Activated CD8-positive, alpha-beta T cell treated with anti-CD3 and anti-CD28 coated beads, Interleukin-2, amount 10 ng/mL, durations not matched to agents 7 days and 5 days (primary cell): ENCODE data around the gene TMEM183A. TPM values are rescaled to one million over a fixed set of nuclear protein-coding genes. Genes with fewer than 3 reads are reported as not detected.

Source experiments
- ATAC-seq: fragments of 150-1000 bp; cut with Tn5 transposase; one replicate; pipeline ENCODE4 v1.10.0; 2021; ENCODE audit warnings: moderate library complexity
- CTCF ChIA-PET: fragments of 350-600 bp; sonication (Branson Sonifier 250); formaldehyde crosslinking; loops from one replicate; lab custom pipeline; 2021; ENCODE audit warnings: antibody characterized with exemption; lab: Charles Lee
- POLR2A ChIA-PET: fragments of 350-600 bp; sonication (Branson Sonifier 250); formaldehyde crosslinking; loops from one replicate; lab custom pipeline; 2021; ENCODE audit warnings: antibody characterized with exemption; lab: Charles Lee
- DNase-seq: peaks from one replicate; pipeline ENCODE4 v3.0.0-alpha.2; 2020
- H3K27ac Mint-ChIP-seq: one replicate; pipeline ENCODE4 v1.8.0; 2021; ENCODE audit warnings: mild to moderate bottlenecking, mixed read lengths
- H3K27me3 Mint-ChIP-seq: one replicate; pipeline ENCODE4 v1.8.0; 2021; ENCODE audit warnings: low read depth, mixed read lengths
- H3K36me3 Mint-ChIP-seq: one replicate; pipeline ENCODE4 v1.8.0; 2021; ENCODE audit warnings: low read depth, mixed read lengths
- H3K4me1 Mint-ChIP-seq: one replicate; pipeline ENCODE4 v1.8.0; 2021; ENCODE audit warnings: low read depth, mixed read lengths
- H3K4me3 Mint-ChIP-seq: one replicate; pipeline ENCODE4 v1.8.0; 2021; ENCODE audit warnings: mild to moderate bottlenecking, mixed read lengths
- H3K9me3 Mint-ChIP-seq: one replicate; pipeline ENCODE4 v1.8.0; 2022; ENCODE audit warnings: mixed read lengths; ENCODE audit not compliant: insufficient read depth
- total RNA-seq, 2 experiments: library from RNA; stranded (reverse); gene quantifications; one replicate each; pipeline ENCODE4 v1.2.3, GENCODE V29; 2021

The TMEM183A gene
- total RNA-seq, 2 experiments from 2014 or later, result 78.3 to 81.3 TPM

- CTCF ChIA-PET, result interaction anchor here (1.9 kb wide), 1 partner anchor 183 kb away, joined by 5 read pairs; no protein-coding TSS in a partner anchor
These were observed 26.1 kb downstream of the TMEM183A start for GRCh38 chr1:203033287-203033686.

DNA sequence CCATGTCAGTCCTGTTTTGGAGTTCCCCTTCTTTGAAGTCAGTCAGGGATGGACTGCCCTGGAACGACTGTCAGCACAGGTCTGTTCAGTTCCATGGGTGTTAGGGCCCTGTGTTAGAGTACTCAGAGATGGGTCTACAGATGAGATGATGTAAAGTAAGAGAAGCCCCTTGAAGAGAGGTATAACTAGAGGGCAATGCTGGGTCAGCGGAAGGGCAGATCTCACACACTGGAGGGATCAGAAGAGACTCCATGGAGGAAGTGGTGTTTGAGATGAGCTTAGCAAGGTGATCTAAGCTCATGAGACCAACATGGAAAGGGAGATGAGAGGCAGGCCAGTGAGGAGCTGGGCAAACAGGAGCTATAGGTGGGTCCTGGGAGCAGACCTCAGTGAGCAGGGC, 26.7 kb downstream of the TMEM183A start:
- POLR2A ChIA-PET, result interaction anchor here (1.0 kb wide), 1 partner anchor 27 kb away, joined by 3 read pairs; the partner anchor contains the start of gene TMEM183A
- ATAC-seq (no peak), DNase-seq (no peak)
- CTCF ChIA-PET, result interaction anchor here (0.6 to 1.9 kb wide), 4 partner anchors 138 to 307 kb away, joined by 3 to 6 read pairs (median 4); no protein-coding TSS in a partner anchor
- no peak overlapping the region for H3K4me3 Mint-ChIP-seq
- no peaks in the 10 kb centered on the region for H3K9me3 Mint-ChIP-seq
- H3K27ac Mint-ChIP-seq, result peak overlapping the region; percentile 58
- no peaks in the 10 kb centered on the region for H3K27me3 Mint-ChIP-seq
- no peaks in the 10 kb centered on the region for H3K36me3 Mint-ChIP-seq
- peaks cover 10% of the 10 kb centered on the region for H3K4me1 Mint-ChIP-seq

More at GRCh38 chr1:203033287-203033686, 26.1 kb downstream of the TMEM183A start:
- Mint-ChIP-seq H3K27me3 (no peaks in the 10 kb centered on the region), H3K4me1 (peaks cover 9% of the 10 kb centered on the region), H3K36me3 (no peaks in the 10 kb centered on the region), H3K9me3 (no peaks in the 10 kb centered on the region), H3K27ac (no peak overlapping the region), H3K4me3 (no peak overlapping the region)
- DNase-seq (no peak), ATAC-seq (no peak)
- POLR2A ChIA-PET, result no interaction called here

GRCh38 chr1:203034422-203035110, 27.4 kb downstream of the TMEM183A start:
- Mint-ChIP-seq H3K4me1 (peaks cover 10% of the 10 kb centered on the region), H3K27ac (no peak overlapping the region), H3K9me3 (no peaks in the 10 kb centered on the region), H3K4me3 (no peak overlapping the region), H3K36me3 (no peaks in the 10 kb centered on the region), H3K27me3 (no peaks in the 10 kb centered on the region)
- no peak for DNase-seq
- POLR2A ChIA-PET, result interaction anchor here (1.0 kb wide), 1 partner anchor 27 kb away, joined by 3 read pairs; the partner anchor contains the start of gene TMEM183A
- ATAC-seq, result no peak
- CTCF ChIA-PET, result interaction anchor here (0.6 to 1.7 kb wide), 4 partner anchors 8 to 307 kb away, joined by 3 to 6 read pairs (median 4); partner anchors contain the start of gene PPFIA4

DNA sequence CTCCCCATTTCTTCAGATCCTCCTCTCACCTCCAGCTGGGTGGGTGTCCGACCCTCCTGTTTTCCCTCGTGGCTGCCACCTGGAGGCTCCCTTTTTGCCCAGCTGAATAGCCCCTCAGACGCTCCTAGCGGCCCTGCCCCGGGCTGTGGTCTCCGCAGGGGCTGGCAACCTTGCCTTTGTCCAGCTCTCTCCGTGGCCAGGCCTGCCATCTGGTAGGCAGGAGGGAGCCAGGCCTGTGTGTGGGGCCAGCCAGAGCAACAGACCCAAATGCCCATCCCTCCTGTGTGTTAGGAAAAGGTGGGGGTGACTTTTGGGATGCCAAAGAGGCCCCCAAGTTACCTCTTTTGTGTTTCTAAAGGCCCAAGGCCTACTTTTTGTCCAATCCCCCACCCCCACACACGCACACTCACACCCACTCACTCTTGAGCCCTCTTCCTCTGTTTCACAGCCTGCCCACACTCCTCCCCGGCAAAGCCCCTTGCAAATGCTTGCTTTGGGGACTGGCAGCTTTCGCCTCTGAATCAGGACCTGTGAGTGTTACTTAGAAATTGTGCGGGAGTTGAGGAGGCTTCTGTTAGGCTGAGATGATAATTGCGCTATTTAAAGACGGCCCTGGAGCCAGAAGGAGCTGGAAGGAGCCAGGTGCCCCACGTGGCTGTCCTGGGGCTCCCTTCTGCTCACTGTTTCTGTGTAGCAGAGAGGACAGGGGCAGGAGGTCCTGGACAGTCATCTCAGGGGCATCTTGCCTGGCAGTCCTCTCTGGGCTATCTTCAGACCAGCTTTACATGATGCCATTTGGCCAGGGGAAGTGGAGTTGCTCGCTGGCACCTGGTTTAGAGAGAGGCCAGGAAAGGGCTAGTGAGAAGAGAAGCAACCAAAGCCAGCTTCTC, 28.2 kb downstream of the TMEM183A start:
- ATAC-seq (no peak), DNase-seq (no peak)
- Mint-ChIP-seq H3K36me3 (no peaks in the 10 kb centered on the region), H3K4me1 (peaks cover 10% of the 10 kb centered on the region), H3K27me3 (no peaks in the 10 kb centered on the region), H3K9me3 (no peaks in the 10 kb centered on the region), H3K4me3 (no peak overlapping the region), H3K27ac (no peak overlapping the region)
- ChIA-PET POLR2A (interaction anchor here (1.0 to 2.0 kb wide), 2 partner anchors 28 kb away, joined by 3 to 7 read pairs; partner anchors contain the start of gene TMEM183A), CTCF (interaction anchor here (1.0 to 1.7 kb wide), 4 partner anchors 9 to 181 kb away, joined by 3 to 6 read pairs (median 4); partner anchors contain the start of gene PPFIA4)

GRCh38 chr1:203036135-203036534, 29.0 kb downstream of the TMEM183A start:
- ChIA-PET CTCF (interaction anchor here (1.0 to 1.5 kb wide), 3 partner anchors 10 to 180 kb away, joined by 3 to 5 read pairs (median 4); partner anchors contain the start of gene PPFIA4), POLR2A (interaction anchor here (0.6 to 2.0 kb wide), 2 partner anchors 29 to 258 kb away, joined by 3 to 7 read pairs; partner anchors contain the start of gene TMEM183A)
- H3K27ac Mint-ChIP-seq, result no peak overlapping the region
- ATAC-seq (no peak), DNase-seq (no peak)
- no peaks in the 10 kb centered on the region for H3K9me3 Mint-ChIP-seq
- H3K36me3 Mint-ChIP-seq, result no peaks in the 10 kb centered on the region
- H3K4me3 Mint-ChIP-seq, result no peak overlapping the region
- H3K27me3 Mint-ChIP-seq, result no peaks in the 10 kb centered on the region
- H3K4me1 Mint-ChIP-seq, result peaks cover 10% of the 10 kb centered on the region

GRCh38 chr1:203036537-203036936, 29.4 kb downstream of the TMEM183A start:
- ATAC-seq (no peak), DNase-seq (no peak)
- Mint-ChIP-seq H3K4me1 (peaks cover 10% of the 10 kb centered on the region), H3K9me3 (no peaks in the 10 kb centered on the region), H3K36me3 (no peaks in the 10 kb centered on the region), H3K27ac (no peak overlapping the region), H3K4me3 (no peak overlapping the region), H3K27me3 (no peaks in the 10 kb centered on the region)
- ChIA-PET CTCF (interaction anchor here (1.0 to 1.1 kb wide), 2 partner anchors 136 to 180 kb away, joined by 3 to 4 read pairs; no protein-coding TSS in a partner anchor), POLR2A (interaction anchor here (0.6 to 2.0 kb wide), 2 partner anchors 29 to 258 kb away, joined by 3 to 7 read pairs; partner anchors contain the start of gene TMEM183A)

- peaks cover 10% of the 10 kb centered on the region for H3K4me1 Mint-ChIP-seq
- DNase-seq, result no peak
- no peak for ATAC-seq
- POLR2A ChIA-PET, result interaction anchor here (2.0 kb wide), 1 partner anchor 30 kb away, joined by 7 read pairs; the partner anchor contains the start of gene TMEM183A
- H3K9me3 Mint-ChIP-seq, result no peaks in the 10 kb centered on the region
- H3K27ac Mint-ChIP-seq, result no peak overlapping the region
- no peaks in the 10 kb centered on the region for H3K36me3 Mint-ChIP-seq
- no peaks in the 10 kb centered on the region for H3K27me3 Mint-ChIP-seq
- H3K4me3 Mint-ChIP-seq, result no peak overlapping the region
- CTCF ChIA-PET, result interaction anchor here (3.2 kb wide), 1 partner anchor 9 kb away, joined by 76 read pairs; the partner anchor contains the start of gene PPFIA4
These were observed 30.5 kb downstream of the TMEM183A start for GRCh38 chr1:203037509-203038190.

DNA sequence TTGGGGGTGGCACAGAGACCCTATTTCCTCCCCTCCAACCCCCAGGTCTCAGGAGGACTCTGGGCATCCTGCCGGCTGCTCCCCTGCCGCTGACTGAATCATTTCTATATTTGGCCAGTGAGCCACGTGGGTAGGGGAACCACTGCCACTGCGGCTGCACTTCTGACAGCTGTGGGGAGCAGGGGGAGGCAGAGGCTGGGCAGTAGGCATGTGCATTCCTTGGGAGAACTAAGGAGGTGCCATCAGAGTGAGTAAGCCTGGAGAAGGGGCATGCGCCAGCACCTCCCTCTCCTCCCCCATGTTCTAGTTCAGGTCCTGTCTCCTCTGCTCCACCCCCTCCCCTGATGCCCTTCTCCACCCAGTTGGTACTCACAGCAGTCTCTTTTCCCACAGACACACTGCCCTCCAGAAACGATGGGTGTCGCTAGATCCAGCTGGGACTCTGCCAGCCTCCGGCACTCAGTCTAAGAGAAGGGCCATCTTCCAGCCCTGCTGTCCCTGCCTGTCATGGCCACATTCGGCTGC, 31.1 kb downstream of the TMEM183A start:
- ChIA-PET CTCF (interaction anchor here (1.1 to 3.2 kb wide), 10 partner anchors 10 to 230 kb away, joined by 4 to 116 read pairs (median 13); partner anchors contain the start of genes MYBPH and PPFIA4), POLR2A (interaction anchor here (1.7 kb wide), 1 partner anchor 31 kb away, joined by 5 read pairs; the partner anchor contains the start of gene TMEM183A)
- H3K4me3 Mint-ChIP-seq, result no peak overlapping the region
- ATAC-seq (peak; percentile 44), DNase-seq (peak; percentile 36)
- H3K27ac Mint-ChIP-seq, result no peak overlapping the region
- H3K27me3 Mint-ChIP-seq, result no peaks in the 10 kb centered on the region
- H3K4me1 Mint-ChIP-seq, result peaks cover 10% of the 10 kb centered on the region
- no peaks in the 10 kb centered on the region for H3K36me3 Mint-ChIP-seq
- H3K9me3 Mint-ChIP-seq, result no peaks in the 10 kb centered on the region

DNA sequence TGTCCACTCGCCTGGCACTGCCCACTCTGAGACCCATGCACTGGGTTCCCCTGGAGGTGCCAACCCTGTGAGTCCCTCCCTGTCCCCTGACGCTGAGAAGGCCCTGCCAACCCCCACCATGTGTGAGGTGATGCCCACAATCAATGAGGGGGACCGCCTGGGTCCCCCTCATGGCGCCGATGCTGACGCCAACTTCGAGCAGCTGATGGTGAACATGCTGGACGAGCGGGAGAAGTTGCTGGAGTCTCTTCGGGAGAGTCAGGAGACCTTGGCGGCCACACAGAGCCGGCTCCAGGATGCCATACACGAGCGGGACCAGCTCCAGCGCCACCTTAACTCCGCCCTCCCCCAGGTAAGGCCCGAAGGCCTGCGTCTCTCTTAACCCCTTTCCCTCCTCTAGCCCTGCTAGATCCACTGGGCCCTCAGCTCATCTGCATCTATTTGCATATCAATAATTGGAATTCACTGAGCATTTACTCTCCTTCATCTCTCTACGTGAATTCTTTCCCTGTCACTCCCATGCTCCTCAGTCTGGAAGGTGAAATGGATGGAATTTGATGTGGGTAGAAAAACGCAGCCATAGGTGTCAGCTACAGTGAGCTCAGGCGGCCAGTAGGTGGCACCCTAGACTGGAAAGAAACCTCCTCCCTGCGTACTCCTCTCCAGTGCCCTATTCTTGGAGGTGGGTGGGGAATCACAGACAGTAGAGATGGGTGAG, 31.9 kb downstream of the TMEM183A start:
- H3K27ac Mint-ChIP-seq, result no peak overlapping the region
- ATAC-seq, result peak; percentile 80
- DNase-seq, result peak; percentile 77
- no peaks in the 10 kb centered on the region for H3K27me3 Mint-ChIP-seq
- no peaks in the 10 kb centered on the region for H3K36me3 Mint-ChIP-seq
- no peak overlapping the region for H3K4me3 Mint-ChIP-seq
- H3K9me3 Mint-ChIP-seq, result no peaks in the 10 kb centered on the region
- H3K4me1 Mint-ChIP-seq, result peaks cover 10% of the 10 kb centered on the region
- POLR2A ChIA-PET, result interaction anchor here (1.3 to 1.7 kb wide), 2 partner anchors 12 to 32 kb away, joined by 4 to 5 read pairs; partner anchors contain the start of genes PPFIA4 and TMEM183A
- CTCF ChIA-PET, result interaction anchor here (0.6 to 3.2 kb wide), 41 partner anchors 10 to 341 kb away, joined by 3 to 116 read pairs (median 5); partner anchors contain the start of genes MYBPH and PPFIA4
